Brain microvascular endothelial cell (primary cell): ENCODE measurements around the gene ZNF778.
"Not testable (repeated sequence)": the region's sequence is repeated elsewhere in the genome, so short reads cannot be mapped to it uniquely, and the experiment has no call there.

Source experiments
- DNase-seq: peaks from one replicate; pipeline ENCODE4 v3.0.0-alpha.2; 2020
- H3K27ac ChIP-seq: fragments of 250-450 bp; sonication (Bioruptor Pico); 2 replicates; pipeline ENCODE4 v1.5.1; 2020; ENCODE audit warnings: mild to moderate bottlenecking, moderate library complexity
- H3K27me3 ChIP-seq: fragments of 250-450 bp; sonication (Bioruptor Pico); replicated peaks from 2 replicates; pipeline ENCODE4 v1.5.1; 2020; ENCODE audit warnings: mild to moderate bottlenecking
- H3K36me3 ChIP-seq: fragments of 250-450 bp; sonication (Bioruptor Pico); replicated peaks from 2 replicates; pipeline ENCODE4 v1.5.1; 2020; ENCODE audit warnings: mild to moderate bottlenecking
- H3K4me3 ChIP-seq: 2 replicates; pipeline ENCODE4 v1.5.1; 2011; ENCODE audit warnings: low read depth, mild to moderate bottlenecking, control low read depth, low read length, moderate library complexity
- in situ Hi-C: cut with HindIII; loops from 2 replicates; pipeline ENCODE4 v1.10.0; 2017; ENCODE audit warnings: low sequenced_read_pairs, low pct_ligation_motif_present
- TF ChIP-seq, protein P1 (sequence below): IDR thresholded peaks from 2 replicates; pipeline ENCODE4 v1.5.1; 2011; ENCODE audit warnings: low read depth, mild to moderate bottlenecking, moderate library complexity, low read length, control low read depth, inconsistent platforms; ENCODE audit errors: missing control alignments

The ZNF778 gene

GRCh38 chr16:89241187-89242007 is 23.9 kb downstream of the ZNF778 start:
- Histone ChIP-seq H3K27me3 (no peaks in the 10 kb centered on the region), H3K27ac (peak overlapping the region; percentile 91), H3K36me3 (no peaks in the 10 kb centered on the region), H3K4me3 (peak overlapping the region; percentile 87)
- peak; percentile 59 for DNase-seq
- TF ChIP-seq, protein P1, sequence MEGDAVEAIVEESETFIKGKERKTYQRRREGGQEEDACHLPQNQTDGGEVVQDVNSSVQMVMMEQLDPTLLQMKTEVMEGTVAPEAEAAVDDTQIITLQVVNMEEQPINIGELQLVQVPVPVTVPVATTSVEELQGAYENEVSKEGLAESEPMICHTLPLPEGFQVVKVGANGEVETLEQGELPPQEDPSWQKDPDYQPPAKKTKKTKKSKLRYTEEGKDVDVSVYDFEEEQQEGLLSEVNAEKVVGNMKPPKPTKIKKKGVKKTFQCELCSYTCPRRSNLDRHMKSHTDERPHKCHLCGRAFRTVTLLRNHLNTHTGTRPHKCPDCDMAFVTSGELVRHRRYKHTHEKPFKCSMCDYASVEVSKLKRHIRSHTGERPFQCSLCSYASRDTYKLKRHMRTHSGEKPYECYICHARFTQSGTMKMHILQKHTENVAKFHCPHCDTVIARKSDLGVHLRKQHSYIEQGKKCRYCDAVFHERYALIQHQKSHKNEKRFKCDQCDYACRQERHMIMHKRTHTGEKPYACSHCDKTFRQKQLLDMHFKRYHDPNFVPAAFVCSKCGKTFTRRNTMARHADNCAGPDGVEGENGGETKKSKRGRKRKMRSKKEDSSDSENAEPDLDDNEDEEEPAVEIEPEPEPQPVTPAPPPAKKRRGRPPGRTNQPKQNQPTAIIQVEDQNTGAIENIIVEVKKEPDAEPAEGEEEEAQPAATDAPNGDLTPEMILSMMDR = no peak
- in situ Hi-C loops = no loop called here

DNA sequence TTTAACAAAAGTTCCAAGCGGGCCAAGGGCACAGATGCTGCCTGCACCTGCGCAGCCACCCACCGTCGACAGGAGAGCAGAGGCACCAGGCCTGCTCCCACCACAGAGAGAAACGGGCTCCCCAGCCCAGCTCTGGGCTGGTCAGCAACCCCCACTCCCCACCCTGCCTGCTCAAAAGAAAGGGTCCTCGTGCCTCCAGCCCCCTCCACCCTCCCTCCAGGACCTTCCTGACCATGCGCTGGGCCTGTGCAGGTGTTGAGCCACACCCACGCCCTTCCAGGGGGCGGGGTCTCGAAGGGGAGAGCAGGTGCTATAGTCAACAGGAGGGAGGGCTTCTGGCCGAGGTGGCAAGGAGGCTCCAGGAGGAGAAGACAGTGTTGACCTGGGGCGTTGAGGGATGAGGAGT is 25.3 kb downstream of the ZNF778 start:
- in situ Hi-C loops = no loop called here
- H3K36me3 ChIP-seq = no peaks in the 10 kb centered on the region
- DNase-seq = no peak
- no peak overlapping the region for H3K4me3 ChIP-seq
- TF ChIP-seq, protein P1 = no peak
- no peak overlapping the region for H3K27ac ChIP-seq
- H3K27me3 ChIP-seq = no peaks in the 10 kb centered on the region

- in situ Hi-C loops = no loop called here
- Histone ChIP-seq H3K36me3 (no peaks in the 10 kb centered on the region), H3K4me3 (no peak overlapping the region), H3K27me3 (no peaks in the 10 kb centered on the region), H3K27ac (no peak overlapping the region)
- DNase-seq = no peak
- TF ChIP-seq, protein P1 = no peak
Measured at GRCh38 chr16:89243664-89244063, 26.2 kb downstream of the ZNF778 start.

- DNase-seq, H3K4me3 ChIP-seq, H3K27ac ChIP-seq, H3K36me3 ChIP-seq, in situ Hi-C loops, H3K27me3 ChIP-seq: not testable (repeated sequence)
Measured at GRCh38 chr16:89244264-89244663, 26.8 kb downstream of the ZNF778 start.

DNA sequence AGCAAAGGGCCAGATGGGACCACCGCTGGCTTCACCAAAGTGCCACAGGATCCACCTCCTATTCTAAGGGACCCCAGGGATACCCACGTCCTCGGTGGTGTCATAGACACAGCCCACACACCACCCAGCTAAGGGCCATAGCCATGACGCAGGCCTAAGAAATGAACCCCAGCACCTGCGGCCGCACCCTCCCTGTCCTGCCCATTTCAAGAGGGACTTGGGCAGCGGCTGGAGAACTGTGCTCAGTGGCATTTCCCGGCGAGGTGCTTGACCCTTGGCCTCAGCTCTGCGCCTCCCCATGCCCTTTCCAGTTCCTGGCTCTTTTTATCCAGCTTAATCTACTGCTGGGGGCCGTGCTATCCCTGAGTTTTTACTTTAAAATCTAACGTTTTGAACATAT is 27.3 kb downstream of the ZNF778 start:
- in situ Hi-C loops = no loop called here
- H3K36me3 ChIP-seq = no peaks in the 10 kb centered on the region
- H3K4me3 ChIP-seq = no peak overlapping the region
- no peaks in the 10 kb centered on the region for H3K27me3 ChIP-seq
- H3K27ac ChIP-seq = no peak overlapping the region
- no peak for DNase-seq
- TF ChIP-seq, protein P1 = no peak

- in situ Hi-C loops = no loop called here
- Histone ChIP-seq H3K4me3 (peak overlapping the region; percentile 48), H3K27ac (no peak overlapping the region), H3K36me3 (no peaks in the 10 kb centered on the region), H3K27me3 (no peaks in the 10 kb centered on the region)
- TF ChIP-seq, protein P1 = peak; percentile 27
- no peak for DNase-seq
Measured at GRCh38 chr16:89246383-89246902, 28.9 kb downstream of the ZNF778 start.
